ENCODE results near the gene MYO10.

MYO10 gene

GRCh38 chr5:16806711-16807546 lies 129.2 kb downstream of the MYO10 start:
- no peak for DNase-seq

GRCh38 chr5:16805486-16805885 lies 130.6 kb downstream of the MYO10 start:
- DNase-seq: no peak

- DNase-seq: no peak
Measured at GRCh38 chr5:16803831-16804230, 132.3 kb downstream of the MYO10 start.

GRCh38 chr5:16800477-16800876 lies 135.6 kb downstream of the MYO10 start:
- DNase-seq: no peak

GRCh38 chr5:16799796-16800195 lies 136.3 kb downstream of the MYO10 start:
- DNase-seq: no peak

GRCh38 chr5:16797951-16798350 lies 138.1 kb downstream of the MYO10 start:
- no peak for DNase-seq

- no peak for DNase-seq
Measured at GRCh38 chr5:16794269-16794913, 141.7 kb downstream of the MYO10 start.

GRCh38 chr5:16792598-16793275 lies 143.4 kb downstream of the MYO10 start:
- no peak for DNase-seq

GRCh38 chr5:16791904-16792597 lies 144.0 kb downstream of the MYO10 start:
- no peak for DNase-seq

GRCh38 chr5:16791036-16791705 lies 144.9 kb downstream of the MYO10 start:
- DNase-seq: peak; percentile 57

- DNase-seq: no peak
Measured at GRCh38 chr5:16788957-16789356, 147.1 kb downstream of the MYO10 start.

- DNase-seq: no peak
Measured at GRCh38 chr5:16787278-16787677, 148.8 kb downstream of the MYO10 start.

GRCh38 chr5:16784843-16785791 lies 151.0 kb downstream of the MYO10 start:
- peak; percentile 89 for DNase-seq

- no peak for DNase-seq
Measured at GRCh38 chr5:16784088-16784487, 152.0 kb downstream of the MYO10 start.

GRCh38 chr5:16781828-16782626 lies 154.1 kb downstream of the MYO10 start:
- no peak for DNase-seq

GRCh38 chr5:16780325-16780724 lies 155.8 kb downstream of the MYO10 start:
- DNase-seq: no peak

- DNase-seq: no peak
Measured at GRCh38 chr5:16777432-16777831, 158.7 kb downstream of the MYO10 start.

GRCh38 chr5:16776611-16777251 lies 159.4 kb downstream of the MYO10 start:
- DNase-seq: no peak

GRCh38 chr5:16774806-16775205 lies 161.3 kb downstream of the MYO10 start:
- no peak for DNase-seq

GRCh38 chr5:16773991-16774390 lies 162.1 kb downstream of the MYO10 start:
- DNase-seq: no peak
